Measurements from ENCODE around the gene ADAMTS17.

ADAMTS17 gene

DNA sequence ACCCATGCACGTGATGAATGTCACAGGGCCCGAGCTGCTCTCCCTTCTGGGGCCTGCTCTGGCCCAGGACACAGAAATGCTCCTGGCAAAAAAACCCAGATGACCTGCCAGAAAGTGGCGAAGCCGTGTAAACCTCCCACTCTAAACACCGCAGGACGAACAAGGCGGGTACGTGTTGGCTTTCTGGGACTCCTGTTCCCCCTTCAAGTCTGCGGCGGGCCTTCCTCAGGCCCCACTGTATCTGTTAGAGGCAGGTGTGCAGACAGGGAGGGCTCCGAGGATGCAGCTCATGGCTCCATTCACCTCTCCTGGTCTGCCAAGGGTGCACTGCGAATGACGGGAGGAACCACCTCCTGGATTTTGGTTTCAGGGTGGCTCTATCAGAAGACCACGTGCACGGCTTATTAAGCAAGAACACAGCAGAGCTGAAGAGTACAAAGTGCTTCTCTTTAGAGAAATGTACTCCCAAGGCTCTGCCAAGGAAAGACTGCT, 173.8 kb downstream of the ADAMTS17 start:
- H3K4me3 ChIP-seq (ENCODE audit: low read depth, low read length), result no peak overlapping the region
- DNase-seq (ENCODE audit: low read depth), result no peak
- TF ChIP-seq, protein P1, sequence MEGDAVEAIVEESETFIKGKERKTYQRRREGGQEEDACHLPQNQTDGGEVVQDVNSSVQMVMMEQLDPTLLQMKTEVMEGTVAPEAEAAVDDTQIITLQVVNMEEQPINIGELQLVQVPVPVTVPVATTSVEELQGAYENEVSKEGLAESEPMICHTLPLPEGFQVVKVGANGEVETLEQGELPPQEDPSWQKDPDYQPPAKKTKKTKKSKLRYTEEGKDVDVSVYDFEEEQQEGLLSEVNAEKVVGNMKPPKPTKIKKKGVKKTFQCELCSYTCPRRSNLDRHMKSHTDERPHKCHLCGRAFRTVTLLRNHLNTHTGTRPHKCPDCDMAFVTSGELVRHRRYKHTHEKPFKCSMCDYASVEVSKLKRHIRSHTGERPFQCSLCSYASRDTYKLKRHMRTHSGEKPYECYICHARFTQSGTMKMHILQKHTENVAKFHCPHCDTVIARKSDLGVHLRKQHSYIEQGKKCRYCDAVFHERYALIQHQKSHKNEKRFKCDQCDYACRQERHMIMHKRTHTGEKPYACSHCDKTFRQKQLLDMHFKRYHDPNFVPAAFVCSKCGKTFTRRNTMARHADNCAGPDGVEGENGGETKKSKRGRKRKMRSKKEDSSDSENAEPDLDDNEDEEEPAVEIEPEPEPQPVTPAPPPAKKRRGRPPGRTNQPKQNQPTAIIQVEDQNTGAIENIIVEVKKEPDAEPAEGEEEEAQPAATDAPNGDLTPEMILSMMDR (IDR thresholded peaks at IDR 0.05; ENCODE audit: control insufficient read depth, extremely low read depth, insufficient read depth), result no peak

DNA sequence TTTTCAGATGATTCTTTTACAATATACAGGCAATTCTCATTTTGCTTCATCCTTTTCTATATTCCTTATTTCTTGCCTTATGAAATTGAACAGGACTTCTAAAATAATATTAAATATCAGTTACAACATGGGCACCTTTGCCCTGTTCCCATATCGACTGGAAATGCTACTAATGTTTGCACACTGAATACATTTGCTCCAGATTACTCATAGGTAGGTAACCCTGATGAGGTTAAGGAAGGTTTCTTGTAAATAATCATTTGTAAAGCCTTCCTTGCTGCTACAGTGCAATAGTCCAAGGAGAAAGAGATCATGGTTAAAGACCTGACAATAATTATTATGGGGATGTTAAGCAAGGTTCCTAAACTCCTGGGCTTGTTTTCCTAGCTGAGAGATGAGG, 175.5 kb downstream of the ADAMTS17 start:
- no peak overlapping the region for H3K4me3 ChIP-seq (ENCODE audit: low read depth, low read length)
- TF ChIP-seq, protein P1 (IDR thresholded peaks at IDR 0.05; ENCODE audit: control insufficient read depth, extremely low read depth, insufficient read depth), result no peak
- no peak for DNase-seq (ENCODE audit: low read depth)

DNA sequence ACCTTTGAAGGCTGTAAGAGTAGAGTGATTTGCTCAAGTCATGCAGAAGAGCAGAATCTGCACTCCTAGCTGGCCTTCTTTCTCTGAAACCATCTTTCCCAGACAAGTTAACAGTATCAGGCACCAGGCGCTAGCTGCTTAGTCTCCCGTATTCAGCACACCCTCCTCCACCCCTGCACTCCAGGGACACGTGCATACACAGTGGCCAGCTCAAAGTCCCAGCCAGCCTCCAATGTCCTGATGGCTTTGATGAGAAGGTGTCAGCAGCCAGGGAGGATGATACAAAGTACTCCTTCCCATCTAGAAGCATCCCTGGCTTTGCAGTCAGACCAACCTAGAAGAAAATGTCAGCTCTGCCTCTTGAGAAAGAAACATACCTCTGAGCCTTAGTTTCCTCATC, 177.8 kb downstream of the ADAMTS17 start:
- DNase-seq (ENCODE audit: low read depth), result no peak
- H3K4me3 ChIP-seq (ENCODE audit: low read depth, low read length), result no peak overlapping the region
- TF ChIP-seq, protein P1 (IDR thresholded peaks at IDR 0.05; ENCODE audit: control insufficient read depth, extremely low read depth, insufficient read depth), result no peak

DNA sequence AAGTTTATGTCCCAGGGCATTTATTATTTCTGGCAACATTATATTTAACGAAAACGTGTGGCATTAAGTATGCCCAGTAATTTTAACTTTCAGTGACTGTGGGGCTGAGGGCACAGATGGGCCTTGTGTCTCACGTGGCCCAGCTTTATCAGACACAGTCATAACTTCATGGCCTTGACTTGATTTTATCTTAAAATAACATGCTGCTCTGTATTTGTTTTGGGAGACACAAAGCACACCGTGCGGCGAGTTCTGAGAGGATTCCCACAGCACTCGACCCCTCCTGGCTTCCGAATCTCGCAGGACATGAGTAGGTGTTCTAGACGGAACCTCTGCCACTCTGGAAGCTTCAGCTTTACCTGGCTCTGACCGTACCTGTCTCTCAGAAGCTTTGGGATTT, 180.8 kb downstream of the ADAMTS17 start:
- no peak overlapping the region for H3K4me3 ChIP-seq (ENCODE audit: low read depth, low read length)
- DNase-seq (ENCODE audit: low read depth), result no peak
- TF ChIP-seq, protein P1 (IDR thresholded peaks at IDR 0.05; ENCODE audit: control insufficient read depth, extremely low read depth, insufficient read depth), result no peak

DNA sequence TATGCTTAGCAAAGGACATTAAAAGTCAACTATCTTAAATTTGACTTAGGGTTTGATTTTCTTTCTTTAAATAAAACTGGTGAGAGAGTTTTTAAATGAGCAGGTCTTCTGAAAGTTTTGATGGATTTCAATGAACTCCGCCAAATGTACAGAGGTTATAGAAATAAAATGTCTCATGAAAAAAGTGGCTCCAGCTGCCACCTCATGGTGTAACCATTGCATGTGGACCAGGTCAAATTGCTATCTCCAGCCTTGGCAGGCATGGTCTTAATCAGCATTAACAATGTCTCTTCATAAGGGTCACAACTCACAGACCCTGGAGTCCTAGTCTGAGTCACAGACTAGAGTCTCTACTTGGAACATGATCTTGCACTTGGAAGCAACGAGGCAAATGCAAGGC, 182.3 kb downstream of the ADAMTS17 start:
- no peak for DNase-seq (ENCODE audit: low read depth)
- no peak overlapping the region for H3K4me3 ChIP-seq (ENCODE audit: low read depth, low read length)
- TF ChIP-seq, protein P1 (IDR thresholded peaks at IDR 0.05; ENCODE audit: control insufficient read depth, extremely low read depth, insufficient read depth), result no peak

DNA sequence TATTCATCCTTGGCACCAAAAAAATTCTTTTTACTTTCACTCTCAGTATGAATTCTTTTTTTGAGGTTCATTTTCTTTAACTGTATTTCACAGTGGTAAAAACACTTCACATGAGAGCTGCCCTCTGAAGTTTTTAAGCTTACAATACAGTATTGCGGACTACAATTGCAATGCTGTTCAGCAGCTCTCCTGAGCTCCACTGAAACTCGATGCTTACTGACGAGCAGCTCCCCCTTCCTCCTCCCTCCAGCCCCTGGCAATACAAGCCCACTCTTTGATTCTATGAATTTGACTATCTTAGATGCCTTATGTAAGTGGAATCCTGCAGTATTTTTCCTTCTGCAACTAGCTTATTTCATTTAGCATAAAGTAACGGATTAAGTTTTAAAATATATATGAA, 183.4 kb downstream of the ADAMTS17 start:
- H3K4me3 ChIP-seq (ENCODE audit: low read depth, low read length), result no peak overlapping the region
- no peak for DNase-seq (ENCODE audit: low read depth)
- TF ChIP-seq, protein P1 (IDR thresholded peaks at IDR 0.05; ENCODE audit: control insufficient read depth, extremely low read depth, insufficient read depth), result no peak

DNA sequence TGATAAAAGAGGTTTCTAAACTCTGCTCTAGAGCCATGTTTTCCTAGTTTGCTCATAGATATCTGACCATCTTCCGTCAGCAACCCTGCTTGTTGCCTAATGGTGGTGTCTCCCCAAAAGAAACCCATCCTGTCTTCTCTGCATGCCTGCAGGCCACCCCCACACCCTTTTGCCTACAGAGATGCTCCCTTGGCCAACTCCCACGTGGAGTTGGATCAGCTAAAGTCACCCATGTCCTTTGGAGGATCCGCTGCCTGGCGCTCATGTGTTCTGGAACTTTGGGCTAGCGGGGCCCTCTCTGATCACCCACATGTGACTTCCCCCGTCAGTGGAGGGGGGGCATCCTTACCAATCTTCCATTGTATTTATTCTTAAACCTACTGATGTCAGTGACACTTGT, 185.6 kb downstream of the ADAMTS17 start:
- TF ChIP-seq, protein P1 (IDR thresholded peaks at IDR 0.05; ENCODE audit: control insufficient read depth, extremely low read depth, insufficient read depth), result no peak
- no peak overlapping the region for H3K4me3 ChIP-seq (ENCODE audit: low read depth, low read length)

More for the DNA sequence above, 185.6 kb downstream of the ADAMTS17 start:
- no peak for DNase-seq (ENCODE audit: low read depth)
